Head of caudate nucleus (tissue), 42 donors: ENCODE measurements around the gene TRIM72.
"Not testable (repeated sequence)": the region's sequence is repeated elsewhere in the genome, so short reads cannot be mapped to it uniquely, and the experiment has no call there.

Experiments
- DNase-seq, 42 donors: peaks; one replicate each; pipeline versions ENCODE4 v3.0.0 to v3.0.0-alpha.2; 2020 to 2021; ENCODE audit warnings: mixed read lengths in 7 of 42
- intact Hi-C: fragments of 100-400 bp; cut with DNase I; formaldehyde crosslinking; loops from one replicate; pipeline ENCODE4 v1.15.0; 2022

TRIM72 gene

GRCh38 chr16:31270795-31271194, 56.9 kb downstream of the TRIM72 start:
- DNase-seq = no peak
- intact Hi-C loops = no loop called here

- DNase-seq = no peak
- intact Hi-C loops = no loop called here
Measured at GRCh38 chr16:31271621-31272190, 57.8 kb downstream of the TRIM72 start.

- intact Hi-C loops = no loop called here
Measured at GRCh38 chr16:31273187-31273586, 59.3 kb downstream of the TRIM72 start.

GRCh38 chr16:31273676-31274075, 59.8 kb downstream of the TRIM72 start:
- intact Hi-C loops = no loop called here
- DNase-seq = no peak

More at GRCh38 chr16:31273187-31273586, 59.3 kb downstream of the TRIM72 start:
- no peak for DNase-seq

GRCh38 chr16:31274831-31275816, 61.2 kb downstream of the TRIM72 start:
- intact Hi-C loops = no loop called here
- DNase-seq = peak in 2 of 42 donors; percentile 10 to 29

GRCh38 chr16:31276600-31276999, 62.7 kb downstream of the TRIM72 start:
- intact Hi-C loops = no loop called here
- DNase-seq = peak in 1 of 42 donors; percentile 4

- intact Hi-C loops = no loop called here
- peak in 1 of 42 donors; percentile 16 for DNase-seq
Measured at GRCh38 chr16:31277659-31278260, 63.8 kb downstream of the TRIM72 start.

GRCh38 chr16:31278853-31279252, 64.9 kb downstream of the TRIM72 start:
- not testable (repeated sequence) for DNase-seq

More at GRCh38 chr16:31278853-31279252, 64.9 kb downstream of the TRIM72 start:
- intact Hi-C loops = not testable (repeated sequence)
